K562 (cell line): ENCODE data around the gene DEGS1. TPM values are rescaled to one million over a fixed set of nuclear protein-coding genes. Genes with fewer than 3 reads are reported as not detected.
A peak's percentile ranks its signal among the peaks of the same experiment; 100 is the strongest.

Experiments
- ARID1B ChIP-seq: fragments of 450-650 bp; IDR thresholded peaks from 2 replicates; pipeline ENCODE4 v1.6.1; 2016; ENCODE audit warnings: antibody characterized with exemption, mild to moderate bottlenecking, inconsistent platforms
- CBFA2T2 ChIP-seq: fragments of 450-650 bp; conservative IDR thresholded peaks from 2 replicates; pipeline ENCODE4 v1.6.1; 2017; ENCODE audit warnings: mild to moderate bottlenecking
- CBFA2T3 ChIP-seq: fragments of 450-650 bp; IDR thresholded peaks from 2 replicates; pipeline ENCODE4 v1.6.1; 2017
- CTBP1 ChIP-seq: fragments of 450-650 bp; IDR thresholded peaks from 2 replicates; pipeline ENCODE4 v1.6.1; 2016; ENCODE audit warnings: borderline replicate concordance
- HDAC2 ChIP-seq: fragments of 450-650 bp; IDR thresholded peaks from 2 replicates; pipeline ENCODE4 v1.6.1; 2016; ENCODE audit warnings: mild to moderate bottlenecking
- HOXB6 ChIP-seq: fragments of 250-450 bp; sonication (Bioruptor Pico); IDR thresholded peaks from 2 replicates; pipeline ENCODE4 v1.5.1; 2022; ENCODE audit warnings: mild to moderate bottlenecking, borderline replicate concordance
- L3MBTL2 ChIP-seq: fragments of 450-650 bp; IDR thresholded peaks from 2 replicates; pipeline ENCODE4 v1.6.1; 2016; ENCODE audit warnings: mild to moderate bottlenecking, moderate library complexity
- MTA1 ChIP-seq: fragments of 450-650 bp; IDR thresholded peaks from 2 replicates; pipeline ENCODE4 v1.6.1; 2017; ENCODE audit warnings: borderline replicate concordance
- MTA2 ChIP-seq: fragments of 450-650 bp; IDR thresholded peaks from 2 replicates; pipeline ENCODE4 v1.6.1; 2016; ENCODE audit warnings: low read depth
- PHF20 ChIP-seq: fragments of 450-650 bp; IDR thresholded peaks from 2 replicates; pipeline ENCODE4 v1.6.1; 2018; ENCODE audit not compliant: partially characterized antibody
- PML ChIP-seq: IDR thresholded peaks from 2 replicates; pipeline ENCODE4 v1.6.1; 2012; ENCODE audit warnings: low read length, inconsistent platforms
- PTRF ChIP-seq: fragments of 450-650 bp; IDR thresholded peaks from 2 replicates; pipeline ENCODE4 v1.6.1; 2016; ENCODE audit warnings: mild to moderate bottlenecking, missing genetic modification characterization, missing compliant biosample characterization
- SP1 ChIP-seq: sonication (generic); formaldehyde crosslinking; IDR thresholded peaks from 2 replicates; pipeline ENCODE4 v1.8.1; 2022; ENCODE audit warnings: mild to moderate bottlenecking, missing genetic modification reagents
- SRF ChIP-seq, 2 experiments: fragments of 250-450, 450-650 bp in 1 of 2; sonication (Bioruptor Pico) in 1 of 2; sonication (generic) in 1 of 2; formaldehyde crosslinking; IDR thresholded peaks; 2 replicates each; pipeline versions ENCODE4 v1.5.0 to v1.5.1; 2020 to 2022; ENCODE audit warnings: mild to moderate bottlenecking in 1 of 2, missing genetic modification reagents in 1 of 2
- TARDBP ChIP-seq: fragments of 450-650 bp; IDR thresholded peaks from 2 replicates; pipeline ENCODE4 v1.6.1; 2016
- TEAD4 ChIP-seq, 2 experiments: sonication (generic) in 1 of 2; formaldehyde crosslinking in 1 of 2; IDR thresholded peaks; 2 replicates each; pipeline versions ENCODE4 v1.6.1 to v1.8.0; 2012 to 2022; ENCODE audit warnings: borderline replicate concordance in 1 of 2, inconsistent platforms in 1 of 2, low read length in 1 of 2, mild to moderate bottlenecking in 1 of 2, missing genetic modification reagents in 1 of 2
- XRCC5 ChIP-seq: fragments of 200-400 bp; formaldehyde crosslinking; IDR thresholded peaks from 2 replicates; pipeline ENCODE4 v1.6.1; 2017; ENCODE audit warnings: low read depth, mild to moderate bottlenecking, low read length
- ZEB2 ChIP-seq: fragments of 450-650 bp; IDR thresholded peaks from 2 replicates; pipeline ENCODE4 v1.6.1; 2016
- ZNF165 ChIP-seq: fragments of 250-450 bp; sonication (Bioruptor Pico); IDR thresholded peaks from 2 replicates; pipeline ENCODE4 v1.4.0; 2020; ENCODE audit warnings: borderline replicate concordance
- polyA plus RNA-seq, 8 experiments: library from polyadenylated mRNA; depleted of rRNA in 4 of 8; stranded (reverse) in 5 of 8; unstranded in 3 of 8; fragments of >200 nt; fragmentation: Nextera tagmentation in 2 of 8; fragmentation: Illumina TruSeq in 1 of 8; extraction: Ambion mirVana in 2 of 8; extraction: Trizol in 1 of 8; gene quantifications; 2 replicates each; pipeline versions ENCODE4 v1.2.1 to v1.2.3, GENCODE V29; 2011 to 2014; ENCODE audit warnings: inconsistent platforms in 1 of 8, missing spikeins in 1 of 8
- total RNA-seq, 7 experiments: library from RNA; depleted of rRNA in 6 of 7; stranded (reverse); fragments of >200 nt in 6 of 7; fragmentation: Illumina TruSeq in 2 of 7; extraction: Trizol in 2 of 7; gene quantifications; 2 replicates each; pipeline versions ENCODE4 v1.2.1 to v1.2.3, GENCODE V29; 2011 to 2021; ENCODE audit warnings: low replicate concordance in 1 of 7
- TF ChIP-seq, protein P1 (sequence below), 2 experiments: fragments of 450-650 bp; formaldehyde crosslinking in 1 of 2; IDR thresholded peaks; 2 replicates each; pipeline versions ENCODE4 v1.4.0 to v1.6.1; 2014 to 2020; ENCODE audit warnings: mild to moderate bottlenecking in 2 of 2, borderline replicate concordance in 1 of 2, low read depth in 1 of 2
- TF ChIP-seq, protein P2 (sequence below): fragments of 250-450 bp; sonication (Bioruptor Pico); IDR thresholded peaks from 2 replicates; pipeline ENCODE4 v1.4.0; 2020; ENCODE audit warnings: borderline replicate concordance

DEGS1 gene
- total and polyA plus RNA-seq, 9 of the 15 experiments (the other 6 are each of a cell fraction or from before 2014, with no cell fraction given), result 12.3 to 95.0 (median 38.8) TPM

GRCh38 chr1:224213438-224214119 is 30.5 kb downstream of the DEGS1 start (continued):
- TF ChIP-seq, protein P1, sequence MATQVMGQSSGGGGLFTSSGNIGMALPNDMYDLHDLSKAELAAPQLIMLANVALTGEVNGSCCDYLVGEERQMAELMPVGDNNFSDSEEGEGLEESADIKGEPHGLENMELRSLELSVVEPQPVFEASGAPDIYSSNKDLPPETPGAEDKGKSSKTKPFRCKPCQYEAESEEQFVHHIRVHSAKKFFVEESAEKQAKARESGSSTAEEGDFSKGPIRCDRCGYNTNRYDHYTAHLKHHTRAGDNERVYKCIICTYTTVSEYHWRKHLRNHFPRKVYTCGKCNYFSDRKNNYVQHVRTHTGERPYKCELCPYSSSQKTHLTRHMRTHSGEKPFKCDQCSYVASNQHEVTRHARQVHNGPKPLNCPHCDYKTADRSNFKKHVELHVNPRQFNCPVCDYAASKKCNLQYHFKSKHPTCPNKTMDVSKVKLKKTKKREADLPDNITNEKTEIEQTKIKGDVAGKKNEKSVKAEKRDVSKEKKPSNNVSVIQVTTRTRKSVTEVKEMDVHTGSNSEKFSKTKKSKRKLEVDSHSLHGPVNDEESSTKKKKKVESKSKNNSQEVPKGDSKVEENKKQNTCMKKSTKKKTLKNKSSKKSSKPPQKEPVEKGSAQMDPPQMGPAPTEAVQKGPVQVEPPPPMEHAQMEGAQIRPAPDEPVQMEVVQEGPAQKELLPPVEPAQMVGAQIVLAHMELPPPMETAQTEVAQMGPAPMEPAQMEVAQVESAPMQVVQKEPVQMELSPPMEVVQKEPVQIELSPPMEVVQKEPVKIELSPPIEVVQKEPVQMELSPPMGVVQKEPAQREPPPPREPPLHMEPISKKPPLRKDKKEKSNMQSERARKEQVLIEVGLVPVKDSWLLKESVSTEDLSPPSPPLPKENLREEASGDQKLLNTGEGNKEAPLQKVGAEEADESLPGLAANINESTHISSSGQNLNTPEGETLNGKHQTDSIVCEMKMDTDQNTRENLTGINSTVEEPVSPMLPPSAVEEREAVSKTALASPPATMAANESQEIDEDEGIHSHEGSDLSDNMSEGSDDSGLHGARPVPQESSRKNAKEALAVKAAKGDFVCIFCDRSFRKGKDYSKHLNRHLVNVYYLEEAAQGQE (IDR thresholded peaks at IDR 0.05; ENCODE audit: borderline replicate concordance), result 0 out of 2 replicates have a peak, but pooled peaks have one; percentile 2
- TF ChIP-seq, protein P1 (CRISPR knock-in tag; IDR thresholded peaks at IDR 0.05; ENCODE audit: low read depth), result no peak
- TF ChIP-seq HDAC2 (peak; percentile 70; the same call in 1 of the 2 replicates), TEAD4 (IDR thresholded peaks at IDR 0.05; ENCODE audit: low read length) (peak; percentile 50; the same call in 1 of the 2 replicates), TEAD4 (CRISPR knock-in tag; IDR thresholded peaks at IDR 0.05; ENCODE audit: borderline replicate concordance) (no peak), TARDBP (peak; percentile 48; the same call in 1 of the 2 replicates), MTA1 (peak; percentile 28; the same call in 1 of the 2 replicates), PHF20 (no peak), ZEB2 (peak; percentile 79), MTA2 (no peak), PTRF (no peak), PML (peak; percentile 14; the same call in 1 of the 2 replicates), CBFA2T3 (peak; percentile 50), ZNF165 (CRISPR knock-in tag) (no peak), CTBP1 (peak; percentile 99), SP1 (CRISPR knock-in tag) (peak; percentile 39; the same call in 1 of the 2 replicates), XRCC5 (no peak), SRF (CRISPR knock-in tag; IDR thresholded peaks at IDR 0.05) (peak in 1 of 2 experiments; percentile 96; a peak in 2 of 4 replicates), L3MBTL2 (no peak; the same call in 1 of the 2 replicates), CBFA2T2 (no peak), HOXB6 (CRISPR knock-in tag) (no peak), ARID1B (peak; percentile 32; the same call in 1 of the 2 replicates)
- TF ChIP-seq, protein P2, sequence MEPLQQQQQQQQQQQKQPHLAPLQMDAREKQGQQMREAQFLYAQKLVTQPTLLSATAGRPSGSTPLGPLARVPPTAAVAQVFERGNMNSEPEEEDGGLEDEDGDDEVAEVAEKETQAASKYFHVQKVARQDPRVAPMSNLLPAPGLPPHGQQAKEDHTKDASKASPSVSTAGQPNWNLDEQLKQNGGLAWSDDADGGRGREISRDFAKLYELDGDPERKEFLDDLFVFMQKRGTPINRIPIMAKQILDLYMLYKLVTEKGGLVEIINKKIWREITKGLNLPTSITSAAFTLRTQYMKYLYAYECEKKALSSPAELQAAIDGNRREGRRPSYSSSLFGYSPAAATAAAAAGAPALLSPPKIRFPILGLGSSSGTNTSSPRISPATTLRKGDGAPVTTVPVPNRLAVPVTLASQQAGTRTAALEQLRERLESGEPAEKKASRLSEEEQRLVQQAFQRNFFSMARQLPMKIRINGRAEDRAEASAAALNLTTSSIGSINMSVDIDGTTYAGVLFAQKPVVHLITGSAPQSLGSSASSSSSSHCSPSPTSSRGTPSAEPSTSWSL, result no peak
